ENCODE measurements around the gene BAIAP2. TPM values are rescaled to one million over a fixed set of nuclear protein-coding genes. Genes with fewer than 3 reads are reported as not detected.
"Not testable (repeated sequence)": the region's sequence is repeated elsewhere in the genome, so short reads cannot be mapped to it uniquely, and the experiment has no call there.

BAIAP2 gene
- total and polyA plus RNA-seq, 10 of the 15 experiments (the other 5 are each of a cell fraction or from before 2014, with no cell fraction given), result 0.15 to 1.2 (median 0.46) TPM; not detected in 2

DNA sequence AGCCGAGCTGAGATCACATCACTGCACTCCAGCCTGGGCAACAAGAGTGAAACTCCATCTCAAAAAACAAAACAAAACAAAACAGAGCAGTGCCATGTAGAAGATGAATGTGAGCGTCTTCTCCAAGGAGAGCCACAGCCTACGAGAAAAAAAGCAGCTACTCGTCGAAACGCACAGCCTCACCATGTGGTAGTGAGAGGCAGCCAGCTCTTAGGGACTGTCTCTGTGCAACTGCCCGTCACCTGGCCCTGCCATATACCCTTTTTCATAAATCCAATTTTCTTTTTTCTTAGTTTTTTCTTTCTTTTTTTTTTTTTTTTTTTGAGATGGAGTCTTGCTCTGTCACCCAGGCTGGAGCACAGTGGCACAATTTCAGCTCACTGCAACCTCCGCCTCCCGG lies 119.1 kb downstream of the BAIAP2 start:
- CTCF ChIA-PET, result interaction anchor here (1.1 kb wide), 1 partner anchor 10 kb away, joined by 3 read pairs; no protein-coding TSS in a partner anchor
- intact Hi-C loops (cut with micrococcal nuclease; ENCODE audit: unreplicated experiment); H3K27ac ChIP-seq (ENCODE audit: control insufficient read depth, insufficient read depth); FAIRE-seq; H3K36me3 ChIP-seq (ENCODE audit: control insufficient read depth in 2 of 2, insufficient read depth in 2 of 2, low read length in 1 of 2); BruUV-seq (replicated peaks); RAD21 ChIA-PET (ENCODE audit: unreplicated experiment); H3K9me3 ChIP-seq (replicated peaks; ENCODE audit: control insufficient read depth, insufficient read depth, low read length); ATAC-seq; H3K4me2 ChIP-seq (ENCODE audit: control insufficient read depth, insufficient read depth); H3K4me1 ChIP-seq (ENCODE audit: control insufficient read depth, insufficient read depth, low read length); in situ Hi-C loops (cut with MboI); H3K79me2 ChIP-seq (ENCODE audit: control insufficient read depth, insufficient read depth, low read length); H3K27me3 ChIP-seq (replicated peaks in 1 of 2; ENCODE audit: control insufficient read depth in 2 of 2, insufficient read depth in 2 of 2, low read length in 1 of 2); H2AFZ ChIP-seq (ENCODE audit: control insufficient read depth, low read depth, low read length); H3K9ac ChIP-seq (ENCODE audit: control insufficient read depth, insufficient read depth, low read length); DNase-seq (ENCODE audit: low read depth, low spot score); H3K4me3 ChIP-seq; H4K20me1 ChIP-seq (ENCODE audit: control insufficient read depth, insufficient read depth); SMC1A ChIA-PET (ENCODE audit: uncharacterized antibody, unreplicated experiment): not testable (repeated sequence)
- POLR2A ChIA-PET, result interaction anchor here (0.6 kb wide), 1 partner anchor 8 kb away, joined by 5 read pairs; no protein-coding TSS in a partner anchor
- 63% methylated on average over 7 of the region's 9 CpGs for WGBS (ENCODE audit: insufficient coverage, insufficient replicate concordance, low lambda C conversion rate, missing lambda C conversion rate)

DNA sequence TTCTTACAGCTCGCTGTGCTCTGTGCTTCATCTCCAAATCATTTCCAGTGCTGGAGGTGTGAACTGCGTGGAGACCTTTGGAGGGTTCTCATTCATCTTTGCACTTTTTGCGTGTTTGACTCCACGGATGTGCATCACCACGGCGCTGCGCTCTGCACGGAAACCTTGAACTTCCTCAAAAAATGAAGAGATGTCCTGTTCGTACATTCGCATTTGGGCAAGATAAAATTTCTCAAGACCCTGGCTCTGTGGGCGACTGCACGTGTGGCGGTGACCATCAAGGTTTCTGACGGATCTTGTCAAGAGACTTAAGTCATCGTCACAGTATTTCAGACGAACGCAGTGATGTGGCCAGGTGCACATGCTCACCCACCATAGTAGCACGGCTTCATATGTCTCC lies 120.0 kb downstream of the BAIAP2 start:
- BruUV-seq (replicated peaks), result no TSS peak
- H3K9ac ChIP-seq (ENCODE audit: control insufficient read depth, insufficient read depth, low read length), result no peak overlapping the region
- intact Hi-C loops (cut with micrococcal nuclease; ENCODE audit: unreplicated experiment), result no loop called here
- ATAC-seq (no peak), FAIRE-seq (no peak), DNase-seq (ENCODE audit: low read depth, low spot score) (no peak)
- ChIA-PET CTCF (no interaction called here), POLR2A (no interaction called here), SMC1A (ENCODE audit: uncharacterized antibody, unreplicated experiment) (no interaction called here), RAD21 (ENCODE audit: unreplicated experiment) (no interaction called here)
- no peaks in the 10 kb centered on the region for H3K36me3 ChIP-seq (ENCODE audit: control insufficient read depth in 2 of 2, insufficient read depth in 2 of 2, low read length in 1 of 2)
- no peak overlapping the region for H3K27ac ChIP-seq (ENCODE audit: control insufficient read depth, insufficient read depth)
- TF ChIP-seq, protein P1, sequence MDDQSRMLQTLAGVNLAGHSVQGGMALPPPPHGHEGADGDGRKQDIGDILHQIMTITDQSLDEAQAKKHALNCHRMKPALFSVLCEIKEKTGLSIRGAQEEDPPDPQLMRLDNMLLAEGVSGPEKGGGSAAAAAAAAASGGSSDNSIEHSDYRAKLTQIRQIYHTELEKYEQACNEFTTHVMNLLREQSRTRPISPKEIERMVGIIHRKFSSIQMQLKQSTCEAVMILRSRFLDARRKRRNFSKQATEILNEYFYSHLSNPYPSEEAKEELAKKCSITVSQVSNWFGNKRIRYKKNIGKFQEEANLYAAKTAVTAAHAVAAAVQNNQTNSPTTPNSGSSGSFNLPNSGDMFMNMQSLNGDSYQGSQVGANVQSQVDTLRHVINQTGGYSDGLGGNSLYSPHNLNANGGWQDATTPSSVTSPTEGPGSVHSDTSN (IDR thresholded peaks at IDR 0.05; ENCODE audit: insufficient replicate concordance, low read depth, low read length), result no peak
- in situ Hi-C loops (cut with MboI), result no loop called here
- no peak overlapping the region for H2AFZ ChIP-seq (ENCODE audit: control insufficient read depth, low read depth, low read length)
- no peaks in the 10 kb centered on the region for H3K4me1 ChIP-seq (ENCODE audit: control insufficient read depth, insufficient read depth, low read length)
- no peak overlapping the region for H3K4me3 ChIP-seq
- H3K27me3 ChIP-seq (replicated peaks in 1 of 2; ENCODE audit: control insufficient read depth in 2 of 2, insufficient read depth in 2 of 2, low read length in 1 of 2), result no peaks in the 10 kb centered on the region
- no peaks in the 10 kb centered on the region for H3K9me3 ChIP-seq (replicated peaks; ENCODE audit: control insufficient read depth, insufficient read depth, low read length)
- 66% methylated on average over 18 of the region's 18 CpGs for WGBS (ENCODE audit: insufficient coverage, insufficient replicate concordance, low lambda C conversion rate, missing lambda C conversion rate)
- H3K79me2 ChIP-seq (ENCODE audit: control insufficient read depth, insufficient read depth, low read length), result no peaks in the 10 kb centered on the region
- no peak overlapping the region for H3K4me2 ChIP-seq (ENCODE audit: control insufficient read depth, insufficient read depth)
- no peaks in the 10 kb centered on the region for H4K20me1 ChIP-seq (ENCODE audit: control insufficient read depth, insufficient read depth)
